Activated CD8-positive, alpha-beta memory T cell treated with anti-CD3 and anti-CD28 coated beads, Interleukin-2, amount 50 U/mL, for 1 hour (primary cell): ENCODE measurements around the gene MSMB.
"Not testable (repeated sequence)": the region's sequence is repeated elsewhere in the genome, so short reads cannot be mapped to it uniquely, and the experiment has no call there.

Experiments used
- DNase-seq: peaks from one replicate; pipeline ENCODE4 v3.0.0-alpha.2; 2020; ENCODE audit errors: extremely low read depth

The MSMB gene

GRCh38 chr10:46006219-46006618, 39.9 kb downstream of the MSMB start:
- no peak for DNase-seq

- DNase-seq: no peak
Measured at GRCh38 chr10:46005383-46005782, 40.7 kb downstream of the MSMB start.

- DNase-seq: no peak
Measured at GRCh38 chr10:46004963-46005362, 41.1 kb downstream of the MSMB start.

GRCh38 chr10:46002916-46003693, 43.0 kb downstream of the MSMB start:
- DNase-seq: no peak

GRCh38 chr10:46002189-46002687, 43.8 kb downstream of the MSMB start:
- not testable (repeated sequence) for DNase-seq

- DNase-seq: no peak
Measured at GRCh38 chr10:46001187-46001756, 44.8 kb downstream of the MSMB start.

- DNase-seq: no peak
Measured at GRCh38 chr10:46000538-46000937, 45.5 kb downstream of the MSMB start.

GRCh38 chr10:45999955-46000354, 46.1 kb downstream of the MSMB start:
- not testable (repeated sequence) for DNase-seq

- DNase-seq: no peak
Measured at GRCh38 chr10:45997994-45998763, 47.9 kb downstream of the MSMB start.

GRCh38 chr10:45997557-45997956, 48.5 kb downstream of the MSMB start:
- DNase-seq: no peak

GRCh38 chr10:45985590-45985989, 60.5 kb downstream of the MSMB start:
- DNase-seq: not testable (repeated sequence)

- not testable (repeated sequence) for DNase-seq
Measured at GRCh38 chr10:45984473-45984872, 61.6 kb downstream of the MSMB start.

GRCh38 chr10:45983538-45984186, 62.4 kb downstream of the MSMB start:
- DNase-seq: peak; percentile 21
